Neural cell (in vitro differentiated cells): ENCODE measurements around the gene FMN2.

Source experiments
- CTCF ChIP-seq: fragments of 450-650 bp; IDR thresholded peaks from 2 replicates; pipeline ENCODE4 v1.5.1; 2014; ENCODE audit warnings: antibody characterized with exemption, mild to moderate bottlenecking, moderate library complexity; ENCODE audit not compliant: poor library complexity, severe bottlenecking
- RAD21 ChIP-seq: fragments of 450-650 bp; conservative IDR thresholded peaks from 2 replicates; pipeline ENCODE4 v1.6.1; 2014; ENCODE audit warnings: antibody characterized with exemption, mild to moderate bottlenecking, moderate library complexity
- TF ChIP-seq, protein P1 (sequence below): IDR thresholded peaks from 2 replicates; pipeline ENCODE4 v1.6.1; 2012; ENCODE audit warnings: borderline replicate concordance

- TF ChIP-seq RAD21: no peak
- no peak for TF ChIP-seq CTCF
- TF ChIP-seq, protein P1, sequence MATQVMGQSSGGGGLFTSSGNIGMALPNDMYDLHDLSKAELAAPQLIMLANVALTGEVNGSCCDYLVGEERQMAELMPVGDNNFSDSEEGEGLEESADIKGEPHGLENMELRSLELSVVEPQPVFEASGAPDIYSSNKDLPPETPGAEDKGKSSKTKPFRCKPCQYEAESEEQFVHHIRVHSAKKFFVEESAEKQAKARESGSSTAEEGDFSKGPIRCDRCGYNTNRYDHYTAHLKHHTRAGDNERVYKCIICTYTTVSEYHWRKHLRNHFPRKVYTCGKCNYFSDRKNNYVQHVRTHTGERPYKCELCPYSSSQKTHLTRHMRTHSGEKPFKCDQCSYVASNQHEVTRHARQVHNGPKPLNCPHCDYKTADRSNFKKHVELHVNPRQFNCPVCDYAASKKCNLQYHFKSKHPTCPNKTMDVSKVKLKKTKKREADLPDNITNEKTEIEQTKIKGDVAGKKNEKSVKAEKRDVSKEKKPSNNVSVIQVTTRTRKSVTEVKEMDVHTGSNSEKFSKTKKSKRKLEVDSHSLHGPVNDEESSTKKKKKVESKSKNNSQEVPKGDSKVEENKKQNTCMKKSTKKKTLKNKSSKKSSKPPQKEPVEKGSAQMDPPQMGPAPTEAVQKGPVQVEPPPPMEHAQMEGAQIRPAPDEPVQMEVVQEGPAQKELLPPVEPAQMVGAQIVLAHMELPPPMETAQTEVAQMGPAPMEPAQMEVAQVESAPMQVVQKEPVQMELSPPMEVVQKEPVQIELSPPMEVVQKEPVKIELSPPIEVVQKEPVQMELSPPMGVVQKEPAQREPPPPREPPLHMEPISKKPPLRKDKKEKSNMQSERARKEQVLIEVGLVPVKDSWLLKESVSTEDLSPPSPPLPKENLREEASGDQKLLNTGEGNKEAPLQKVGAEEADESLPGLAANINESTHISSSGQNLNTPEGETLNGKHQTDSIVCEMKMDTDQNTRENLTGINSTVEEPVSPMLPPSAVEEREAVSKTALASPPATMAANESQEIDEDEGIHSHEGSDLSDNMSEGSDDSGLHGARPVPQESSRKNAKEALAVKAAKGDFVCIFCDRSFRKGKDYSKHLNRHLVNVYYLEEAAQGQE: no peak
These were observed 407.3 kb downstream of the FMN2 start for GRCh38 chr1:240499012-240499411.
